ENCODE measurements around the gene POLE4. TPM values are rescaled to one million over a fixed set of nuclear protein-coding genes. Genes with fewer than 3 reads are reported as not detected.

Gene POLE4
- total and polyA plus RNA-seq, 8 donors = 40.5 to 78.0 (median 45.7) TPM

GRCh38 chr2:75006041-75006440, 47.6 kb downstream of the POLE4 start:
- Histone ChIP-seq H3K27ac (no peak overlapping the region), H3K27me3 (no peaks in the 10 kb centered on the region), H3K9me3 (no peaks in the 10 kb centered on the region), H3K4me3 (no peak overlapping the region), H3K36me3 (no peaks in the 10 kb centered on the region), H3K4me1 (no peaks in the 10 kb centered on the region)
- intact Hi-C loops (cut with DNase I) = no loop called here
- DNase-seq = no peak
- no peak for TF ChIP-seq CTCF (IDR thresholded peaks at IDR 0.05)
- ATAC-seq = no peak

- ATAC-seq (no peak), DNase-seq (no peak)
- no peaks in the 10 kb centered on the region for H3K9me3 ChIP-seq
- intact Hi-C loops (cut with DNase I) = no loop called here
- H3K27ac ChIP-seq = no peak overlapping the region
- no peaks in the 10 kb centered on the region for H3K36me3 ChIP-seq
- H3K4me1 ChIP-seq = no peaks in the 10 kb centered on the region
- H3K4me3 ChIP-seq = no peak overlapping the region
- TF ChIP-seq CTCF (IDR thresholded peaks at IDR 0.05) = no peak
- H3K27me3 ChIP-seq = no peaks in the 10 kb centered on the region
Measured at GRCh38 chr2:75007061-75007460, 48.6 kb downstream of the POLE4 start.

GRCh38 chr2:75007819-75008218, 49.4 kb downstream of the POLE4 start:
- no peak overlapping the region for H3K4me3 ChIP-seq
- no peaks in the 10 kb centered on the region for H3K36me3 ChIP-seq
- intact Hi-C loops (cut with DNase I) = no loop called here

GRCh38 chr2:75010571-75010970, 52.1 kb downstream of the POLE4 start:
- no peak for ATAC-seq
- peaks cover 0 to 9% of the 10 kb centered on the region in 2 donors for H3K9me3 ChIP-seq
- no peak overlapping the region for H3K27ac ChIP-seq
- DNase-seq = no peak
- TF ChIP-seq CTCF (IDR thresholded peaks at IDR 0.05) = no peak
- no peaks in the 10 kb centered on the region for H3K4me1 ChIP-seq
- no peak overlapping the region for H3K4me3 ChIP-seq
- H3K27me3 ChIP-seq = no peaks in the 10 kb centered on the region
- intact Hi-C loops (cut with DNase I) = no loop called here
- no peaks in the 10 kb centered on the region for H3K36me3 ChIP-seq

More at GRCh38 chr2:75007819-75008218, 49.4 kb downstream of the POLE4 start:
- H3K9me3 ChIP-seq = no peaks in the 10 kb centered on the region
- DNase-seq (no peak), ATAC-seq (no peak)
- no peaks in the 10 kb centered on the region for H3K27me3 ChIP-seq
- no peak for TF ChIP-seq CTCF (IDR thresholded peaks at IDR 0.05)
- H3K4me1 ChIP-seq = no peaks in the 10 kb centered on the region
- H3K27ac ChIP-seq = no peak overlapping the region

- H3K9me3 ChIP-seq = peaks cover 0 to 9% of the 10 kb centered on the region in 2 donors
- no peak for DNase-seq
- H3K27ac ChIP-seq = no peak overlapping the region
- intact Hi-C loops (cut with DNase I) = no loop called here
- no peaks in the 10 kb centered on the region for H3K36me3 ChIP-seq
- H3K27me3 ChIP-seq = no peaks in the 10 kb centered on the region
- no peak overlapping the region for H3K4me3 ChIP-seq
- ATAC-seq = peak; percentile 61
- TF ChIP-seq CTCF (IDR thresholded peaks at IDR 0.05) = no peak
- H3K4me1 ChIP-seq = no peaks in the 10 kb centered on the region
Measured at GRCh38 chr2:75012080-75012479, 53.6 kb downstream of the POLE4 start.
